Ascending aorta (tissue), 2 donors: ENCODE results near the gene SCN1B. TPM values are rescaled to one million over a fixed set of nuclear protein-coding genes. Genes with fewer than 3 reads are reported as not detected.
"Not testable (repeated sequence)": the region's sequence is repeated elsewhere in the genome, so short reads cannot be mapped to it uniquely, and the experiment has no call there.

ENCODE experiments used
- DNase-seq, 2 donors: peaks; one replicate each; pipeline ENCODE4 v3.0.0-alpha.2; 2019; ENCODE audit warnings: low spot score in 2 of 2
- H3K27ac ChIP-seq, 2 donors: fragments of 200-600 bp; sonication (generic); one replicate each; pipeline ENCODE4 v1.5.1; 2016 to 2017; ENCODE audit warnings: mild to moderate bottlenecking in 1 of 2
- H3K27me3 ChIP-seq: fragments of 200-600 bp; sonication (generic); one replicate; pipeline ENCODE4 v1.5.1; 2017
- H3K36me3 ChIP-seq, 2 donors: fragments of 200-600 bp; sonication (generic); one replicate each; pipeline ENCODE4 v1.5.1; 2016
- H3K4me1 ChIP-seq, 2 donors: fragments of 200-600 bp; sonication (generic); one replicate each; pipeline ENCODE4 v1.5.1; 2016 to 2017; ENCODE audit warnings: mild to moderate bottlenecking in 1 of 2
- H3K4me3 ChIP-seq, 2 donors: fragments of 200-600 bp; sonication (generic); one replicate each; pipeline ENCODE4 v1.5.1; 2016 to 2017; ENCODE audit warnings: mild to moderate bottlenecking in 1 of 2
- H3K9me3 ChIP-seq, 2 donors: fragments of 200-600 bp; sonication (generic); one replicate each; pipeline ENCODE4 v1.5.1; 2016
- intact Hi-C: fragments of 100-400 bp; cut with DNase I; formaldehyde crosslinking; loops from one replicate; pipeline ENCODE4 v1.15.1; 2023
- total RNA-seq: library from RNA; depleted of rRNA; stranded (reverse); fragments of >200 nt; gene quantifications from one replicate; pipeline ENCODE4 v1.1.0, GENCODE V29; 2016
- TF ChIP-seq, protein P1 (sequence below), 3 experiments: fragments of 200-600 bp in 2 of 3; fragments of 450-650 bp in 1 of 3; sonication (generic) in 2 of 3; IDR thresholded peaks; one replicate each; pipeline ENCODE4 v1.5.1; 2016 to 2019; ENCODE audit warnings: antibody characterized with exemption in 3 of 3, mild to moderate bottlenecking in 1 of 3, moderate library complexity in 1 of 3

The SCN1B gene
- total RNA-seq, 1 donor from 2014 or later = 20.8 TPM

- H3K27ac ChIP-seq = no peak overlapping the region
- intact Hi-C loops = no loop called here
- H3K36me3 ChIP-seq = no peaks in the 10 kb centered on the region
- no peaks in the 10 kb centered on the region for H3K27me3 ChIP-seq
- TF ChIP-seq, protein P1, sequence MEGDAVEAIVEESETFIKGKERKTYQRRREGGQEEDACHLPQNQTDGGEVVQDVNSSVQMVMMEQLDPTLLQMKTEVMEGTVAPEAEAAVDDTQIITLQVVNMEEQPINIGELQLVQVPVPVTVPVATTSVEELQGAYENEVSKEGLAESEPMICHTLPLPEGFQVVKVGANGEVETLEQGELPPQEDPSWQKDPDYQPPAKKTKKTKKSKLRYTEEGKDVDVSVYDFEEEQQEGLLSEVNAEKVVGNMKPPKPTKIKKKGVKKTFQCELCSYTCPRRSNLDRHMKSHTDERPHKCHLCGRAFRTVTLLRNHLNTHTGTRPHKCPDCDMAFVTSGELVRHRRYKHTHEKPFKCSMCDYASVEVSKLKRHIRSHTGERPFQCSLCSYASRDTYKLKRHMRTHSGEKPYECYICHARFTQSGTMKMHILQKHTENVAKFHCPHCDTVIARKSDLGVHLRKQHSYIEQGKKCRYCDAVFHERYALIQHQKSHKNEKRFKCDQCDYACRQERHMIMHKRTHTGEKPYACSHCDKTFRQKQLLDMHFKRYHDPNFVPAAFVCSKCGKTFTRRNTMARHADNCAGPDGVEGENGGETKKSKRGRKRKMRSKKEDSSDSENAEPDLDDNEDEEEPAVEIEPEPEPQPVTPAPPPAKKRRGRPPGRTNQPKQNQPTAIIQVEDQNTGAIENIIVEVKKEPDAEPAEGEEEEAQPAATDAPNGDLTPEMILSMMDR (IDR thresholded peaks at IDR 0.05) = no peak
- no peak overlapping the region for H3K4me3 ChIP-seq
- no peaks in the 10 kb centered on the region for H3K9me3 ChIP-seq
- DNase-seq = no peak
- peaks cover 0 to 5% of the 10 kb centered on the region in 2 donors for H3K4me1 ChIP-seq
Observed at GRCh38 chr19:34988119-34988518, 42.2 kb upstream of the SCN1B start.

DNA sequence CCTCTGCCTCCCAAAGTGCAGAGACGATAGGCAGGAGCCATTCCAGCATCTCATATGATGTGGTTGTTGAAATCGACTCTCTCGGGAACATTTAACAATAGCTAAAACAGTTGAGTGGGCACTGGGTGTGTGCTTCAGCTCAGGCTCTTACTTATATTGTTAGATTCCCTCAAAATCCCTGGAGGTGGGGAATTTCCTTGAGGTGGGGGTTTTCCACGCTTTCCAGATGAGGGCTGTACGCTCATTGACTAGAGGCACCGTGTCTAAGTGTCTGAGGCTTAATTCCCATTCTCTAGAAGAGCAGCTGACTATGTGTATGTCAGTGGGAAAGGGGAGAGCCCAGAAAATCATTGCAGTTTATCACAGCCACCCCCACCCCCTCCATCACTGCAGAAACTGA lies 41.0 kb upstream of the SCN1B start:
- Histone ChIP-seq H3K4me1 (peaks cover 0 to 5% of the 10 kb centered on the region in 2 donors), H3K27me3 (no peaks in the 10 kb centered on the region), H3K9me3 (no peaks in the 10 kb centered on the region), H3K27ac (no peak overlapping the region), H3K4me3 (no peak overlapping the region), H3K36me3 (no peaks in the 10 kb centered on the region)
- no peak for DNase-seq
- intact Hi-C loops = no loop called here
- TF ChIP-seq, protein P1 (IDR thresholded peaks at IDR 0.05) = no peak

GRCh38 chr19:34990578-34991192 lies 39.6 kb upstream of the SCN1B start:
- no peaks in the 10 kb centered on the region for H3K36me3 ChIP-seq
- TF ChIP-seq, protein P1 (IDR thresholded peaks at IDR 0.05) = no peak
- no peak overlapping the region for H3K4me3 ChIP-seq
- no peak for DNase-seq
- no peaks in the 10 kb centered on the region for H3K27me3 ChIP-seq
- H3K27ac ChIP-seq = no peak overlapping the region
- peaks cover 5 to 11% of the 10 kb centered on the region in 2 donors for H3K4me1 ChIP-seq
- intact Hi-C loops = no loop called here
- no peaks in the 10 kb centered on the region for H3K9me3 ChIP-seq

GRCh38 chr19:34991542-34992333 lies 38.5 kb upstream of the SCN1B start:
- Histone ChIP-seq H3K4me3 (no peak overlapping the region), H3K9me3 (no peaks in the 10 kb centered on the region), H3K27me3 (no peaks in the 10 kb centered on the region), H3K4me1 (peaks cover 5 to 9% of the 10 kb centered on the region in 2 donors), H3K36me3 (no peaks in the 10 kb centered on the region), H3K27ac (no peak overlapping the region)
- no peak for DNase-seq
- TF ChIP-seq, protein P1 (IDR thresholded peaks at IDR 0.05) = no peak
- intact Hi-C loops = no loop called here

GRCh38 chr19:34992582-34992981 lies 37.7 kb upstream of the SCN1B start:
- H3K4me3 ChIP-seq, H3K27ac ChIP-seq, H3K9me3 ChIP-seq, H3K4me1 ChIP-seq, H3K36me3 ChIP-seq, intact Hi-C loops, DNase-seq, H3K27me3 ChIP-seq: not testable (repeated sequence)

- Histone ChIP-seq H3K4me3 (no peak overlapping the region), H3K27me3 (no peaks in the 10 kb centered on the region), H3K9me3 (no peaks in the 10 kb centered on the region), H3K36me3 (no peaks in the 10 kb centered on the region), H3K27ac (peak overlapping the region; percentile 63 to 72), H3K4me1 (peaks cover 5 to 15% of the 10 kb centered on the region in 2 donors)
- TF ChIP-seq, protein P1 (IDR thresholded peaks at IDR 0.05) = no peak
- no peak for DNase-seq
- intact Hi-C loops = no loop called here
Observed at GRCh38 chr19:34994286-34994642, 36.0 kb upstream of the SCN1B start.
